SU-DHL-6 (cell line): ENCODE data around the gene SOCS7.

Experiments
- H2AFZ ChIP-seq: fragments of 200-600 bp; sonication (generic); 2 replicates; pipeline ENCODE4 v1.6.1; 2014; ENCODE audit warnings: low read depth, mild to moderate bottlenecking, moderate library complexity, mixed read lengths, antibody characterized with exemption, low read length; ENCODE audit not compliant: severe bottlenecking
- H3F3A ChIP-seq: fragments of 200-600 bp; shearing (Covaris generic); 2 replicates; pipeline ENCODE4 v1.6.0; 2016; ENCODE audit warnings: antibody characterized with exemption, mild to moderate bottlenecking; ENCODE audit not compliant: insufficient read depth
- H3K27ac ChIP-seq: fragments of 200-600 bp; sonication (generic); 2 replicates; pipeline ENCODE4 v1.5.1; 2016; ENCODE audit warnings: low read depth, mild to moderate bottlenecking, low read length, moderate library complexity, mixed read lengths
- H3K27me3 ChIP-seq: fragments of 200-600 bp; sonication (generic), shearing (Covaris generic); 2 replicates; pipeline ENCODE4 v1.6.0; 2014; ENCODE audit warnings: mild to moderate bottlenecking, low read length
- H3K36me3 ChIP-seq: fragments of 200-600 bp; sonication (generic); 2 replicates; pipeline ENCODE4 v1.6.1; 2014; ENCODE audit warnings: mild to moderate bottlenecking, low read length, mixed read lengths
- H3K4me2 ChIP-seq: fragments of 300-600, 200-600 bp; shearing (Covaris generic), sonication (generic); 2 replicates; pipeline ENCODE4 v1.6.0; 2014; ENCODE audit warnings: low read length, low read depth, mild to moderate bottlenecking; ENCODE audit not compliant: poor library complexity, severe bottlenecking
- H3K4me3 ChIP-seq: fragments of 200-600 bp; sonication (generic); 2 replicates; pipeline ENCODE4 v1.5.1; 2014; ENCODE audit warnings: antibody characterized with exemption, low read length, mild to moderate bottlenecking, mixed read lengths; ENCODE audit not compliant: insufficient read depth, poor library complexity, severe bottlenecking
- H3K79me2 ChIP-seq: fragments of 200-600 bp; sonication (generic); 2 replicates; pipeline ENCODE4 v1.6.1; 2014; ENCODE audit warnings: mild to moderate bottlenecking, low read length, moderate library complexity; ENCODE audit not compliant: insufficient read depth
- H3K9ac ChIP-seq: fragments of 200-600 bp; sonication (generic); 2 replicates; pipeline ENCODE4 v1.7.0; 2014; ENCODE audit warnings: mild to moderate bottlenecking, low read length
- H3K9me2 ChIP-seq: fragments of 200-600 bp; sonication (generic); replicated peaks from 2 replicates; pipeline ENCODE4 v1.6.1; 2014; ENCODE audit warnings: low read length; ENCODE audit not compliant: insufficient read depth
- H3K9me3 ChIP-seq: fragments of 200-600 bp; sonication (generic); 2 replicates; pipeline ENCODE4 v1.6.1; 2014; ENCODE audit warnings: low read length, mixed read lengths; ENCODE audit not compliant: insufficient read depth
- H4K20me1 ChIP-seq: fragments of 200-600 bp; sonication (generic); 2 replicates; pipeline ENCODE4 v1.6.1; 2014; ENCODE audit warnings: low read depth, mild to moderate bottlenecking, antibody characterized with exemption, low read length, moderate library complexity, mixed read lengths
- EZH2phosphoT487 ChIP-seq: fragments of 200-600 bp; sonication (generic), shearing (Covaris generic); conservative IDR thresholded peaks from 2 replicates; pipeline ENCODE4 v1.6.1; 2018; ENCODE audit warnings: mild to moderate bottlenecking, antibody characterized with exemption, low read length, moderate library complexity, mixed read lengths
- TF ChIP-seq, protein P1 (sequence below): fragments of 200-600 bp; sonication (generic); IDR thresholded peaks from one replicate; pipeline ENCODE4 v1.5.1; 2017; ENCODE audit warnings: antibody characterized with exemption, mild to moderate bottlenecking, low read length, moderate library complexity; ENCODE audit not compliant: insufficient read depth, poor library complexity, severe bottlenecking

The SOCS7 gene

DNA sequence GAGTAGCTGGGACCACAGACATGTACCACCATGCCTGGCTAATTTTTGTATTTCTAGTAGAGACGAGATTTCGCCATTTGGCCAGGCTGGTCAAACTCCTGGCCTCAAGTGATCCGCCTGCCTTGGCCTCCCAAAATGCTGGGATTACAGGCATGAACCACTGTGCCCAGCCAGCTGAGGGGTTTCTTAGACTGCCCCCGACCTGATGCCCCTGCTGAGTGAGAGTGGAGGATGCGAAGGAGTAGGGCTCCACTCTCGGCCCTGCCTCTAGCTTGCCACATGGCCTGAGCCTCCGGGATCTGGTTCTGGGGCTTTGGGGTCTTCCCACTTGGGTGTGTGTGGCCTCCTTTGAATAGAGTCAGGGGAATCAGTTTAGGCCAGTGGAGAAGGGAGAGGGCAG is 18.9 kb upstream of the SOCS7 start:
- TF ChIP-seq EZH2phosphoT487: no peak
- TF ChIP-seq, protein P1, sequence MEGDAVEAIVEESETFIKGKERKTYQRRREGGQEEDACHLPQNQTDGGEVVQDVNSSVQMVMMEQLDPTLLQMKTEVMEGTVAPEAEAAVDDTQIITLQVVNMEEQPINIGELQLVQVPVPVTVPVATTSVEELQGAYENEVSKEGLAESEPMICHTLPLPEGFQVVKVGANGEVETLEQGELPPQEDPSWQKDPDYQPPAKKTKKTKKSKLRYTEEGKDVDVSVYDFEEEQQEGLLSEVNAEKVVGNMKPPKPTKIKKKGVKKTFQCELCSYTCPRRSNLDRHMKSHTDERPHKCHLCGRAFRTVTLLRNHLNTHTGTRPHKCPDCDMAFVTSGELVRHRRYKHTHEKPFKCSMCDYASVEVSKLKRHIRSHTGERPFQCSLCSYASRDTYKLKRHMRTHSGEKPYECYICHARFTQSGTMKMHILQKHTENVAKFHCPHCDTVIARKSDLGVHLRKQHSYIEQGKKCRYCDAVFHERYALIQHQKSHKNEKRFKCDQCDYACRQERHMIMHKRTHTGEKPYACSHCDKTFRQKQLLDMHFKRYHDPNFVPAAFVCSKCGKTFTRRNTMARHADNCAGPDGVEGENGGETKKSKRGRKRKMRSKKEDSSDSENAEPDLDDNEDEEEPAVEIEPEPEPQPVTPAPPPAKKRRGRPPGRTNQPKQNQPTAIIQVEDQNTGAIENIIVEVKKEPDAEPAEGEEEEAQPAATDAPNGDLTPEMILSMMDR: no peak
- no peak overlapping the region for H3K9ac ChIP-seq
- H3K27ac ChIP-seq: no peak overlapping the region
- H3K27me3 ChIP-seq: no peaks in the 10 kb centered on the region
- H3K9me2 ChIP-seq: no peaks in the 10 kb centered on the region
- H2AFZ ChIP-seq: no peak overlapping the region
- no peaks in the 10 kb centered on the region for H3K79me2 ChIP-seq
- H4K20me1 ChIP-seq: no peaks in the 10 kb centered on the region
- H3F3A ChIP-seq: no peaks in the 10 kb centered on the region
- H3K9me3 ChIP-seq: no peaks in the 10 kb centered on the region
- H3K4me2 ChIP-seq: no peak overlapping the region
- no peaks in the 10 kb centered on the region for H3K36me3 ChIP-seq
- no peak overlapping the region for H3K4me3 ChIP-seq

DNA sequence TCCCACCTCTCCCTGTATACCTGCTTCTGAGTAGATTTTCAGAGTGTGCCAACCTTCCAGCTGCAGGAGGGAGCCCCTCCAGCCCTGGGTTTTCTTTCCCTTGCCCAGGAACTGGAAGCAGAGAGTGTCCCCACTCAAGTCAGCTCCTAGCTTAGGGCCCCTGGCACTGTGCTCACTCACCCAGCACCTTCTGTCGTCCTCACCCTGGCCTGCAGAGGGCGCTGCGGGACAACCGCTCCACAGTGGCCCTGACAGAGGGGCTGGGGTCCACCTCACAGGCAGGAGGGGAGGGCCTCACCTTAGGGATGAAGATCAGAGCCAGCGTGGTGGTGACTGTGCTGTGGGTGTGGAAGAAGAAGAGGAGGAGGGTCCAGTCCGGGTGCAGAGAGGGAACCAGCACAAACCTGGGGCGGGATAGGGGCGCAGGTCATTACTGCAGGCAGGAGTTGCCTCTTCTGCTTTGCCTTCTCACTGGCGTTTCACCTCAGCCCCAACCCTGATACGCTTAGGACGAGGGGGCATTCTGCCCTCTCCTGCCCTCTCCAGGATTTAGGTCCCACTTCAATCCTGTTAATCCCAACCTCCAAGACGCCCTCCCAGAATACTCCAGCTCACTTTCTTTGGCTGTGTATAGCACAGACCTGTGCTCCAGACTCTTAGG is 17.9 kb upstream of the SOCS7 start:
- H3K36me3 ChIP-seq: no peaks in the 10 kb centered on the region
- no peak overlapping the region for H3K27ac ChIP-seq

DNA sequence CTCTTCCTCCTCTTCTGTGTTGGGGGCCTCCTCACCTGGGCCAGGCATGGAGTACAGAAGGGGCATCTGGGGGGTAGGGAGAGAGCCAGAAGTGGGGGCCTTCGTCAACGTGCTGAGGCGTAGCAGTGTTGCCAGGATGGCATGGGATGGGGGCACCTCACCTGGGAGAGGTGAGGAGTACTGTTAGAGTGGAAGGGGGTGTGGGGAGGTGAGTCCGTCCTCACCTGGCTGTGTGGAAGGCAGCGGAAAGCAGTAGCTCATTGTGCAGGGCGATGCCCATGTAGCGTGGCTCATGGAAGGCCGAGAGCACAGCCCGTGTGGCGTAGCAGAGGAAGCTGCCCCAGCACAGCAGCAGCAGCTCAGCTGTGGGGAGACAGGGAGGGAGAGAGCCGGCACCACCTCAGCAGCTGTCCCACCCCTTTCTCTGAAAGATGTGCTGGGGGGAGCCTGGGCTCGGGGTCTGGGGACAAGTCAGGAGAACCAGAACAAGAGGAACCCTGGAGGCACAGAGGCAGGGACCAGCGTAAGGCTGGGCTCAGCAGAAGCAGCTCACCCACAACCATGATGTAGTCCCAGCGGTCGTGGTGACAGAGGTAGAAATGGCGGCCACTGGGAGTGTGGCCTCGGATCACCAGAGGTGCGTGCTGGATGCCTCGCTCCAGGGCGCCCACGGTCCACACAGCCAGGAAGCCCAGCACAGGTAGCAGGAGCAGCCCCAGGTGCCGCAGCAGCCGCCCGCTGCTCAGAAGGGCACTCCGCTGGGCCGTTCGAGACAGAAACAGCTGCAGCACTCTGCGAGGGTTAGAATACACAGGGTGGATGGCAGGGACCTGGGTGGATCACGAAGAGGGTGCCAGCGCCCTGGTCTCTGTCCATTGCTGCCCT is 16.9 kb upstream of the SOCS7 start:
- H3K9me3 ChIP-seq: no peaks in the 10 kb centered on the region
- H3K9me2 ChIP-seq: no peaks in the 10 kb centered on the region
- H3K79me2 ChIP-seq: no peaks in the 10 kb centered on the region
- no peaks in the 10 kb centered on the region for H3K27me3 ChIP-seq
- no peak overlapping the region for H3K4me3 ChIP-seq
- H3K27ac ChIP-seq: no peak overlapping the region
- no peak overlapping the region for H2AFZ ChIP-seq
- H3K4me2 ChIP-seq: no peak overlapping the region
- no peaks in the 10 kb centered on the region for H3F3A ChIP-seq
- H3K9ac ChIP-seq: no peak overlapping the region
- TF ChIP-seq EZH2phosphoT487: no peak
- TF ChIP-seq, protein P1: no peak
- H3K36me3 ChIP-seq: no peaks in the 10 kb centered on the region
- no peaks in the 10 kb centered on the region for H4K20me1 ChIP-seq

More for the DNA sequence above, 17.9 kb upstream of the SOCS7 start:
- Histone ChIP-seq H3K79me2 (no peaks in the 10 kb centered on the region), H3F3A (no peaks in the 10 kb centered on the region), H2AFZ (no peak overlapping the region), H3K9me3 (no peaks in the 10 kb centered on the region), H3K27me3 (no peaks in the 10 kb centered on the region), H3K4me3 (no peak overlapping the region), H3K4me2 (no peak overlapping the region), H4K20me1 (no peaks in the 10 kb centered on the region), H3K9me2 (no peaks in the 10 kb centered on the region), H3K9ac (no peak overlapping the region)
- TF ChIP-seq, protein P1: peak; percentile 87
- no peak for TF ChIP-seq EZH2phosphoT487
